BE2C (cell line): ENCODE data around the gene UNC5B.

Source experiments
- DNase-seq: peaks from one replicate; pipeline ENCODE4 v3.0.0-alpha.2; 2020
- H3K27me3 ChIP-seq: fragments of 250-450 bp; sonication (Bioruptor Pico); 2 replicates; pipeline ENCODE4 v1.5.1; 2020; ENCODE audit warnings: mild to moderate bottlenecking
- H3K36me3 ChIP-seq: fragments of 250-450 bp; sonication (Bioruptor Pico); 2 replicates; pipeline ENCODE4 v1.5.1; 2020; ENCODE audit warnings: mild to moderate bottlenecking
- H3K4me1 ChIP-seq: fragments of 250-450 bp; sonication (Bioruptor Pico); 2 replicates; pipeline ENCODE4 v1.5.1; 2020
- H3K4me3 ChIP-seq: 2 replicates; pipeline ENCODE4 v1.5.1; 2011; ENCODE audit warnings: low read depth, low read length
- H3K9me3 ChIP-seq: fragments of 250-450 bp; sonication (Bioruptor Pico); 2 replicates; pipeline ENCODE4 v1.5.1; 2020
- TF ChIP-seq, protein P1 (sequence below): IDR thresholded peaks from 2 replicates; pipeline ENCODE4 v1.5.1; 2012; ENCODE audit warnings: mild to moderate bottlenecking, low read depth, low read length

UNC5B gene

DNA sequence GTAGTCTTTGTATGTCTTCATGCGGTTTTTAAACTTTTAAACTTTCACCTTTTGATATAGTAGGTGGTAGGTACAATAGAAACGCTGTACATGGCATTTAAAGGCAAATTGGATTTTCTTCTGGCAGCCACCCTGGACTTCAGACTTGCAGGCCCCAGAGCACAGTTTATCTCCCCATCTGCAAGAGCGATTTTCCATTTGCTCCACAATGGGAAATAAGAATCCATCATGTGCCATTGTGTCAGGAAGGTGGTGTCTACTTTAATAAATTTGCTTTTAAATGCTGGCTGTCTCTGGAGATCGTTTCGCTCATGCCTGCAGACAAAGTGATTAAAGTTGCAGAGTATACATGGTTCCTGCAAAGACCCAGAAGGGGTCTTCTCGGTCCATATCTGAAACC, 38.9 kb downstream of the UNC5B start:
- DNase-seq = peak; percentile 62
- Histone ChIP-seq H3K4me1 (peaks cover 85% of the 10 kb centered on the region), H3K4me3 (peak overlapping the region; percentile 13; the same call in 1 of the 2 replicates), H3K27me3 (no peaks in the 10 kb centered on the region), H3K9me3 (no peaks in the 10 kb centered on the region), H3K36me3 (peaks cover 22% of the 10 kb centered on the region)
- TF ChIP-seq, protein P1, sequence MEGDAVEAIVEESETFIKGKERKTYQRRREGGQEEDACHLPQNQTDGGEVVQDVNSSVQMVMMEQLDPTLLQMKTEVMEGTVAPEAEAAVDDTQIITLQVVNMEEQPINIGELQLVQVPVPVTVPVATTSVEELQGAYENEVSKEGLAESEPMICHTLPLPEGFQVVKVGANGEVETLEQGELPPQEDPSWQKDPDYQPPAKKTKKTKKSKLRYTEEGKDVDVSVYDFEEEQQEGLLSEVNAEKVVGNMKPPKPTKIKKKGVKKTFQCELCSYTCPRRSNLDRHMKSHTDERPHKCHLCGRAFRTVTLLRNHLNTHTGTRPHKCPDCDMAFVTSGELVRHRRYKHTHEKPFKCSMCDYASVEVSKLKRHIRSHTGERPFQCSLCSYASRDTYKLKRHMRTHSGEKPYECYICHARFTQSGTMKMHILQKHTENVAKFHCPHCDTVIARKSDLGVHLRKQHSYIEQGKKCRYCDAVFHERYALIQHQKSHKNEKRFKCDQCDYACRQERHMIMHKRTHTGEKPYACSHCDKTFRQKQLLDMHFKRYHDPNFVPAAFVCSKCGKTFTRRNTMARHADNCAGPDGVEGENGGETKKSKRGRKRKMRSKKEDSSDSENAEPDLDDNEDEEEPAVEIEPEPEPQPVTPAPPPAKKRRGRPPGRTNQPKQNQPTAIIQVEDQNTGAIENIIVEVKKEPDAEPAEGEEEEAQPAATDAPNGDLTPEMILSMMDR = no peak

DNA sequence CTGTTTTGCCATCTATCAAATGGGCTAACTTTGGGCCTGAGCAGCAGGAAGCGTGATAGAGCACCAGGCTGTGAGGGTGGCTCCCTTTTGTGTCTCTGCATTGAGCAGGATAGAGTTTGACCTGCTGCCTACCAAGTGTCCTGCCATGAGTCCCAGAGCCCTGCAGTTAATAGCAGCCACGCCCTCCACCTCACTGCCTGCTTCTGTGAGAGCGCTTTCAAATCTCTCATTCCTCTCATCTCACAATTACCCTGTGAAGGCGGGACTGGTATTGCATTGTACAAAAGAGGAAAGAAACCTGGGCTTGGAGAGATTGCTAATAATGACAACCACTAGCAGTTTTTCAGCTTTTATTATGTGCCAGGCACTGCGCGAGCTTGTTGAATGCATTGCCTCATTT, 39.9 kb downstream of the UNC5B start:
- no peak overlapping the region for H3K4me3 ChIP-seq
- no peaks in the 10 kb centered on the region for H3K27me3 ChIP-seq
- no peak for DNase-seq
- peaks cover 81% of the 10 kb centered on the region for H3K4me1 ChIP-seq
- TF ChIP-seq, protein P1 = no peak
- H3K9me3 ChIP-seq = no peaks in the 10 kb centered on the region
- peaks cover 25% of the 10 kb centered on the region for H3K36me3 ChIP-seq

DNA sequence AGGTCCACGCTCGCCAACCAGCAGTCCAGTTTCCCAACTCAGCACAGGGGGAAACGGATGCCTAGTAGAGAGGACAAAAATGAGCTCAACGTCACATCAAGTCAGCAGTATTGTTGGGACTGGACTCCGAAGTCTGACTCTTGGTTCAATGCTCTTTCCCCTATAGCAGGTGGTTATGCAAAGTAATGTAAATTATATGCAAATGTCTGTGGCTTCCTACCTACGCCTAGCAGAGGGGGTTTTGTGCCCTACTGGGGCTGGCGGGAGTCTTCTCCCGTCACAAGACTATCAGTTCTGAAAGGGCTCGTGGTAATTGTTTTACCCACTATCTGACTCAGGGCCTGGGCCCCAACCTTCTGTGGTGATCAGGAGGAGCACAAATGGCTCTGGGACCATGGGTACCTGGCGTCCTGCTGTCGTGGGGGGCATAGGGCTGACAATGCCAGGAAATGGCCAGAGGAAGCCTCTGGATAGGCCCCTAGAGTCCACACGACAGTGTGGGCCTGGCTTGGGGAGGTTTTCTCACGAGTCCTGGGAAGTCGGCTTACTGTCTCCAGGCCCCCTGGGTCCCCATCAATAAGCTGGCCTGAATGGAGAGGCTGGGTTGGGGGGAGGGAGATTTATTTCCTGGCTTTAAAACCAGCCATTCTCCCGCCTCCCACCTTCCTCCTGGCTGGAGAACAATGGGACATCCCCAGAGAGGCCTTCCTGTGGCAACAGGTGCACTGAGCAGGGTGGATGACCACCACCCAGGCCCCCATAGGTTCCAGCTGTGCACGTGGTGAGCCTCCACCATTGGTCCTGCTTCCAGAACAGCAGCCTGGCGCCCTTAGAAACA, 41.8 kb downstream of the UNC5B start:
- no peak for DNase-seq
- TF ChIP-seq, protein P1 = no peak
- no peaks in the 10 kb centered on the region for H3K9me3 ChIP-seq

DNA sequence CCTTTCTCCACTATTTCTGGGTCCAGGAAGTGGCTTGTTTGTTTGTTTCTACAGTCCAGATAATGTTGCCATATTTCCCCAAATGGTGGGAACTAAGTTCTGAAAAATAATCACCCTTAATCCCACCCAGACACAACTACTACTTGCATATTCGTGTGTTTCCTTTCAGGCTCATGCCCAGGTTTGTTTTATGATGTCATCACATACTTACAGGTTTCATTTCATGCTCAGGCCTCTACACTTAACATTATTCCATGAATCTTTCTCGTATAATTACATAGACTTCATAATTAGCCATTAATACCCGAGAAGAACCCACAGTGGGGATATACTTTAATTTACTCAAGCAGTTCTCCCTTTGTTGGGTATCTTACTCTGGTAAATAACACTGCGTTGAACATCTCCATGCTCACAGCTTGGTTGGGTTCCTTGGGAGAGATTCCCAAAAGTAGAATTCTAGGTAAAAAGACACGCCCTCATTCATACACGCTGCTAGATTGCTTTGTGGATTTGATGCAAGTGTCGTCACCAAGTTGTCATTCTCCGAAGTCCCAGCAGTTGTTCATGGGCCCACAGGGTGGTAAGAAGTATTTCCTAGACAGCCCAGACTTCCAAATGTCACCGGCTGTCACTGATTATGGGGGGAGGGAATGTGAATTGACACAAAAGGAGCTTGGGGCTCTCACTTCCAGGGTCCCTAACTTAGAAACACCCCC, 42.6 kb downstream of the UNC5B start:
- H3K4me3 ChIP-seq = no peak overlapping the region
- peaks cover 31% of the 10 kb centered on the region for H3K36me3 ChIP-seq
- TF ChIP-seq, protein P1 = no peak
- DNase-seq = no peak
- no peaks in the 10 kb centered on the region for H3K9me3 ChIP-seq
- no peaks in the 10 kb centered on the region for H3K27me3 ChIP-seq
- peaks cover 81% of the 10 kb centered on the region for H3K4me1 ChIP-seq

More for the DNA sequence above, 41.8 kb downstream of the UNC5B start:
- peaks cover 82% of the 10 kb centered on the region for H3K4me1 ChIP-seq
- peaks cover 32% of the 10 kb centered on the region for H3K36me3 ChIP-seq
- no peaks in the 10 kb centered on the region for H3K27me3 ChIP-seq
- no peak overlapping the region for H3K4me3 ChIP-seq

DNA sequence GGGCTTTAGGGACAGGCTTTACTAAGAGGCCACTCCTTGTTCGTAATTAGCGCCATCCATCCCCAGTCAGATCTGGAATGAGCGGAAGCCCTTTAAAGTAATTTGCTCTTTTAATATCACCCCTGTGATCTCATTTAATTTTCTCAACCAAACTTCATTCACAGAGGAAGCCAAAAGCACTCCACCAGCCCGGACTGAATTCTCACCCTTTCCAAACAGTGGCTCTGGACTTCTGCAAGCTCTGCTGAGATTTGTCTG, 43.1 kb downstream of the UNC5B start:
- Histone ChIP-seq H3K4me1 (peaks cover 81% of the 10 kb centered on the region), H3K9me3 (no peaks in the 10 kb centered on the region), H3K4me3 (no peak overlapping the region), H3K27me3 (no peaks in the 10 kb centered on the region), H3K36me3 (peaks cover 31% of the 10 kb centered on the region)
- DNase-seq = no peak
- TF ChIP-seq, protein P1 = no peak
